Panc1 (cell line): ENCODE measurements around the gene PCIF1. TPM values are rescaled to one million over a fixed set of nuclear protein-coding genes. Genes with fewer than 3 reads are reported as not detected.
"Not testable (repeated sequence)": the region's sequence is repeated elsewhere in the genome, so short reads cannot be mapped to it uniquely, and the experiment has no call there.

Experiments used
- ATAC-seq: fragments of 200-7000 bp; cut with Tn5 transposase; 2 replicates; pipeline ENCODE4 v1.9.1; 2020; ENCODE audit warnings: mild to moderate bottlenecking, moderate library complexity
- BruUV-seq: library from RNA; stranded (reverse); fragments of 400-500 nt; replicated peaks from 2 replicates; lab custom pipeline; 2021; lab: Mats Ljungman, UMichigan
- CTCF ChIA-PET: fragments of 300-600 bp; sonication (Branson Sonifier 250); formaldehyde crosslinking; loops from one replicate; lab custom pipeline; 2022; ENCODE audit warnings: antibody characterized with exemption; lab: Charles Lee
- POLR2A ChIA-PET: fragments of 300-600 bp; sonication (Branson Sonifier 250); formaldehyde crosslinking; loops from one replicate; lab custom pipeline; 2022; ENCODE audit warnings: antibody characterized with exemption; lab: Charles Lee
- DNase-seq: peaks from one replicate; pipeline ENCODE4 v3.0.0-alpha.2; 2010; ENCODE audit warnings: low read depth, low spot score
- H3K27ac ChIP-seq: 2 replicates; pipeline ENCODE4 v1.5.1; 2011; ENCODE audit warnings: mild to moderate bottlenecking, low read length, inconsistent platforms
- H3K27me3 ChIP-seq: fragments of 200-500 bp; sonication (Bioruptor generic); 2 replicates; pipeline ENCODE4 v1.6.0; 2014; ENCODE audit warnings: low read length, inconsistent platforms; ENCODE audit not compliant: control insufficient read depth, insufficient read depth
- H3K36me3 ChIP-seq: fragments of 200-500 bp; sonication (Bioruptor generic); 2 replicates; pipeline ENCODE4 v1.5.1; 2014; ENCODE audit warnings: inconsistent platforms, mild to moderate bottlenecking, low read length, moderate library complexity; ENCODE audit not compliant: control insufficient read depth, insufficient read depth
- H3K4me1 ChIP-seq: 2 replicates; pipeline ENCODE4 v1.5.1; 2011; ENCODE audit warnings: inconsistent platforms, mild to moderate bottlenecking, low read length, moderate library complexity; ENCODE audit not compliant: control insufficient read depth, insufficient read depth
- H3K4me3 ChIP-seq, 2 experiments: 2 replicates each; pipeline ENCODE4 v1.5.1; 2011 to 2012; ENCODE audit warnings: low read depth in 2 of 2, low read length in 2 of 2, mild to moderate bottlenecking in 2 of 2, inconsistent platforms in 1 of 2, moderate library complexity in 1 of 2
- H3K9me3 ChIP-seq: fragments of 200-500 bp; sonication (Bioruptor generic); 2 replicates; pipeline ENCODE4 v1.5.1; 2014; ENCODE audit warnings: low read depth, mild to moderate bottlenecking, inconsistent platforms, low read length, moderate library complexity; ENCODE audit not compliant: control insufficient read depth, insufficient read depth
- CTCF ChIP-seq: fragments of 450-650 bp; IDR thresholded peaks from 2 replicates; pipeline ENCODE4 v1.5.1; 2017; ENCODE audit warnings: mild to moderate bottlenecking
- POLR2AphosphoS5 ChIP-seq: IDR thresholded peaks from 2 replicates; pipeline ENCODE4 v1.6.1; 2012; ENCODE audit warnings: mild to moderate bottlenecking, low read depth, low read length, moderate library complexity
- REST ChIP-seq, 2 experiments: IDR thresholded peaks; 2 replicates each; pipeline ENCODE4 v1.6.1; 2011 to 2012; ENCODE audit warnings: low read depth in 2 of 2, control low read depth in 1 of 2, low read length in 1 of 2, mild to moderate bottlenecking in 1 of 2, moderate library complexity in 1 of 2; ENCODE audit not compliant: insufficient read depth in 1 of 2
- SIN3A ChIP-seq: IDR thresholded peaks from 2 replicates; pipeline ENCODE4 v1.6.1; 2012; ENCODE audit warnings: low read depth, mild to moderate bottlenecking, low read length, moderate library complexity, borderline replicate concordance; ENCODE audit not compliant: insufficient read depth
- TCF7L2 ChIP-seq: IDR thresholded peaks from 2 replicates; pipeline ENCODE4 v1.6.1; 2011; ENCODE audit warnings: mild to moderate bottlenecking, low read depth, low read length, inconsistent platforms
- in situ Hi-C: cut with HindIII; loops from 2 replicates; pipeline ENCODE4 v1.10.0; 2016; ENCODE audit warnings: low sequenced_read_pairs, low pct_unique_long_range_greater_than_20kb
- intact Hi-C: fragments of 100-400 bp; cut with micrococcal nuclease; formaldehyde crosslinking; loops from one replicate; pipeline ENCODE4 v1.10.0; 2022; ENCODE audit not compliant: unreplicated experiment
- total RNA-seq: library from RNA; stranded (reverse); gene quantifications from one replicate; pipeline ENCODE4 v1.2.1, GENCODE V29; 2021; ENCODE audit not compliant: unreplicated experiment

PCIF1 gene
- total RNA-seq, 1 experiment from 2014 or later, result 24.6 TPM

GRCh38 chr20:45898285-45898684 is 36.2 kb upstream of the PCIF1 start:
- ATAC-seq, result no peak
- Histone ChIP-seq H3K9me3 (no peaks in the 10 kb centered on the region), H3K27ac (no peak overlapping the region), H3K36me3 (no peaks in the 10 kb centered on the region; the same call in 1 of the 2 replicates), H3K4me3 (no peak overlapping the region), H3K27me3 (no peaks in the 10 kb centered on the region), H3K4me1 (no peaks in the 10 kb centered on the region)
- TSS peak; percentile 83 for BruUV-seq
- intact Hi-C loops (no loop called here), in situ Hi-C loops (no loop called here)
- DNase-seq, result no peak
- ChIA-PET POLR2A (no interaction called here), CTCF (no interaction called here)
- TF ChIP-seq REST (IDR thresholded peaks at IDR 0.05; ENCODE audit: insufficient read depth in 1 of 2, low read depth in 2 of 2, low read length in 1 of 2) (no peak), CTCF (no peak), POLR2AphosphoS5 (no peak), SIN3A (no peak)

GRCh38 chr20:45899046-45899835 is 35.2 kb upstream of the PCIF1 start:
- Histone ChIP-seq H3K4me1 (no peaks in the 10 kb centered on the region), H3K27me3 (no peaks in the 10 kb centered on the region), H3K36me3 (no peaks in the 10 kb centered on the region), H3K27ac (no peak overlapping the region), H3K4me3 (no peak overlapping the region), H3K9me3 (no peaks in the 10 kb centered on the region)
- ChIA-PET POLR2A (interaction anchor here (0.6 kb wide), 1 partner anchor 75 kb away, joined by 4 read pairs; no protein-coding TSS in a partner anchor), CTCF (no interaction called here)
- no peak for ATAC-seq
- TF ChIP-seq CTCF (no peak), REST (IDR thresholded peaks at IDR 0.05; ENCODE audit: insufficient read depth in 1 of 2, low read depth in 2 of 2, low read length in 1 of 2) (no peak), POLR2AphosphoS5 (no peak), TCF7L2 (no peak)
- in situ Hi-C loops, result no loop called here
- BruUV-seq, result no TSS peak
- no peak for DNase-seq
- intact Hi-C loops, result no loop called here

- H3K4me1 ChIP-seq, H3K36me3 ChIP-seq, intact Hi-C loops, H3K9me3 ChIP-seq, BruUV-seq, CTCF ChIA-PET, POLR2A ChIA-PET, DNase-seq, H3K27ac ChIP-seq, in situ Hi-C loops, H3K4me3 ChIP-seq, ATAC-seq, H3K27me3 ChIP-seq: not testable (repeated sequence)
Measured at GRCh38 chr20:45901332-45901731, 33.2 kb upstream of the PCIF1 start.
